Esophagus muscularis mucosa (tissue), 4 donors: Measurements from ENCODE around the gene SPP1. TPM values are rescaled to one million over a fixed set of nuclear protein-coding genes. Genes with fewer than 3 reads are reported as not detected.

Experiments used
- DNase-seq: peaks from one replicate; pipeline ENCODE4 v3.0.0-alpha.2; 2017; ENCODE audit errors: extremely low spot score
- H3K27ac ChIP-seq, 4 donors: fragments of 200-600 bp; sonication (generic); replicated peaks in 1 of 4; 1 replicate in 3 of 4; 2 replicates in 1 of 4; pipeline ENCODE4 v1.5.1; 2016 to 2019; ENCODE audit warnings: mild to moderate bottlenecking in 1 of 4
- H3K27me3 ChIP-seq, 4 donors: fragments of 200-600 bp; sonication (generic); one replicate each; pipeline versions ENCODE4 v1.5.1 to v1.6.0; 2016 to 2019
- H3K36me3 ChIP-seq, 4 donors: fragments of 200-600 bp; sonication (generic); one replicate each; pipeline ENCODE4 v1.5.1; 2016 to 2019
- H3K4me1 ChIP-seq, 4 donors: fragments of 200-600 bp; sonication (generic); one replicate each; pipeline ENCODE4 v1.5.1; 2016 to 2019
- H3K4me3 ChIP-seq, 4 donors: fragments of 200-600 bp; sonication (generic); 1 replicate in 2 of 4; 2 replicates in 2 of 4; pipeline ENCODE4 v1.5.1; 2016 to 2019; ENCODE audit warnings: mild to moderate bottlenecking in 4 of 4, moderate library complexity in 1 of 4
- H3K9me3 ChIP-seq, 4 donors: fragments of 200-600 bp; sonication (generic); 1 replicate in 3 of 4; 2 replicates in 1 of 4; pipeline ENCODE4 v1.5.1; 2016 to 2019
- CTCF ChIP-seq, 3 experiments: fragments of 200-600 bp in 2 of 3; fragments of 450-650 bp in 1 of 3; sonication (generic) in 2 of 3; IDR thresholded peaks; one replicate each; pipeline ENCODE4 v1.5.1; 2017 to 2019; ENCODE audit warnings: antibody characterized with exemption in 3 of 3, mild to moderate bottlenecking in 2 of 3, moderate library complexity in 1 of 3
- EP300 ChIP-seq: sonication (generic); formaldehyde crosslinking; IDR thresholded peaks from one replicate; pipeline ENCODE4 v1.6.1; 2017; ENCODE audit warnings: antibody characterized with exemption
- POLR2A ChIP-seq: fragments of 450-650 bp; IDR thresholded peaks from one replicate; pipeline ENCODE4 v1.6.1; 2017; ENCODE audit warnings: antibody characterized with exemption, moderate library complexity, mild to moderate bottlenecking, low read depth
- POLR2AphosphoS5 ChIP-seq, 2 donors: sonication (generic); formaldehyde crosslinking; IDR thresholded peaks; one replicate each; pipeline ENCODE4 v1.6.1; 2017; ENCODE audit warnings: antibody characterized with exemption in 2 of 2
- WGBS: methylation state at CpG from one replicate; pipeline ENCODE4 v1.1.5; 2018; 5-methylcytosine and 5-hydroxymethylcytosine counted together
- intact Hi-C: fragments of 100-400 bp; cut with DNase I; formaldehyde crosslinking; loops from one replicate; pipeline ENCODE4 v1.15.1; 2023
- small RNA-seq, 3 donors: library from RNA; depleted of rRNA; stranded (forward); fragments of <200 nt; gene quantifications; one replicate each; pipeline ENCODE3, GENCODE V24; 2016
- total RNA-seq, 4 donors: library from RNA; depleted of rRNA; stranded (reverse); fragments of >200 nt; gene quantifications; one replicate each; pipeline versions ENCODE4 v1.1.0 to v1.2.1, GENCODE V29; 2016

SPP1 gene
- total RNA-seq, 4 donors from 2014 or later = 2.5 to 45.4 (median 15.0) TPM

- Histone ChIP-seq H3K27ac (no peak overlapping the region), H3K4me3 (no peak overlapping the region), H3K4me1 (peaks cover 0 to 3% (median 0%) of the 10 kb centered on the region in 4 donors), H3K9me3 (peaks cover 0 to 6% (median 2%) of the 10 kb centered on the region in 4 donors), H3K27me3 (no peaks in the 10 kb centered on the region), H3K36me3 (peaks cover 11 to 50% (median 12%) of the 10 kb centered on the region in 4 donors)
- WGBS = 75% methylated on average over 12 of the region's 12 CpGs
- TF ChIP-seq POLR2AphosphoS5 (IDR thresholded peaks at IDR 0.05) (no peak), EP300 (no peak), POLR2A (no peak), CTCF (IDR thresholded peaks at IDR 0.05) (no peak)
- intact Hi-C loops = loop anchor here (5.0 kb wide), 1 partner anchor 182 kb away; no protein-coding TSS in a partner anchor
- DNase-seq = no peak
These were observed 55.2 kb downstream of the SPP1 start for GRCh38 chr4:88030565-88031310.

Small RNA genes within 50 kb of the gene (small RNA-seq; reads per million reads assigned to genes)
- gene RNU1-36P = 0 reads per million in 3 donors

Other genes starting within 250 kb of the SPP1 start
- not detected for gene IBSP, start 176.2 kb upstream of the SPP1 start, total RNA-seq
- gene MEPE, start 142.7 kb upstream of the SPP1 start, total RNA-seq = not detected
- 100 to 1,000 TPM in 2 of 4 donors, 10 to 100 TPM in 2; 79.1 to 128 (median 92.5) TPM for gene PKD2, start 31.9 kb downstream of the SPP1 start, total RNA-seq
- gene ABCG2, start 182.9 kb downstream of the SPP1 start, total RNA-seq = 1 to 10 TPM in 3 of 4 donors, under 1 TPM in 1; 0.83 to 5.2 (median 2.7) TPM